Lower leg skin (tissue), 3 donors: ENCODE data around the gene JARID2.

Experiments
- POLR2A ChIP-seq, 2 donors: fragments of 450-650 bp; IDR thresholded peaks; one replicate each; pipeline ENCODE4 v1.6.1; 2016 to 2017; ENCODE audit warnings: antibody characterized with exemption in 2 of 2, mild to moderate bottlenecking in 1 of 2, moderate library complexity in 1 of 2
- TF ChIP-seq, protein P1 (sequence below), 3 donors: fragments of 450-650 bp; IDR thresholded peaks; one replicate each; pipeline ENCODE4 v1.5.1; 2016; ENCODE audit warnings: antibody characterized with exemption in 3 of 3, mild to moderate bottlenecking in 3 of 3, moderate library complexity in 2 of 3

DNA sequence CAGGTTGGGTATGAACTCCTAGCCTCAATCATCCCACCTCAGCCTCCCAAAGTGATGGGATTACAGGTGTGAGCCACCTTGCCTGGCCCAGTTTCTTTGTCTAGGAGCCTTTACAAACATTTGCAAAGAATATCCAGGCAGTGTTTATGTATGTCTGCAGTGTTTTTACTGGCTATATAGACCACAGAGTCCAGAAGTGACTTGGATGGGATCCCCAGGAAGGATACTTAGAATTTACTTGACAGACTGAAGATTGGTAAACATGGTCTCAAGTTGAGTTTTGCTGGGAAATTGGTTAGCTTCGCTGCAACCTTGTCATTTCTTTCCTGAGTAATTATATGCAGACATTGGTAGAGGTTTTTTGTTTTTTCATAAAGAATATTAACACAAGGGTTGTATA lies 23.8 kb downstream of the JARID2 start:
- TF ChIP-seq, protein P1, sequence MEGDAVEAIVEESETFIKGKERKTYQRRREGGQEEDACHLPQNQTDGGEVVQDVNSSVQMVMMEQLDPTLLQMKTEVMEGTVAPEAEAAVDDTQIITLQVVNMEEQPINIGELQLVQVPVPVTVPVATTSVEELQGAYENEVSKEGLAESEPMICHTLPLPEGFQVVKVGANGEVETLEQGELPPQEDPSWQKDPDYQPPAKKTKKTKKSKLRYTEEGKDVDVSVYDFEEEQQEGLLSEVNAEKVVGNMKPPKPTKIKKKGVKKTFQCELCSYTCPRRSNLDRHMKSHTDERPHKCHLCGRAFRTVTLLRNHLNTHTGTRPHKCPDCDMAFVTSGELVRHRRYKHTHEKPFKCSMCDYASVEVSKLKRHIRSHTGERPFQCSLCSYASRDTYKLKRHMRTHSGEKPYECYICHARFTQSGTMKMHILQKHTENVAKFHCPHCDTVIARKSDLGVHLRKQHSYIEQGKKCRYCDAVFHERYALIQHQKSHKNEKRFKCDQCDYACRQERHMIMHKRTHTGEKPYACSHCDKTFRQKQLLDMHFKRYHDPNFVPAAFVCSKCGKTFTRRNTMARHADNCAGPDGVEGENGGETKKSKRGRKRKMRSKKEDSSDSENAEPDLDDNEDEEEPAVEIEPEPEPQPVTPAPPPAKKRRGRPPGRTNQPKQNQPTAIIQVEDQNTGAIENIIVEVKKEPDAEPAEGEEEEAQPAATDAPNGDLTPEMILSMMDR (IDR thresholded peaks at IDR 0.05): no peak
- TF ChIP-seq POLR2A (IDR thresholded peaks at IDR 0.05): no peak
